H1 (cell line): ENCODE measurements around the gene PNMA6E. TPM values are rescaled to one million over a fixed set of nuclear protein-coding genes. Genes with fewer than 3 reads are reported as not detected.

Experiments used
- CBX8 ChIP-seq: fragments of 300-800, 300-1000 bp; sonication (generic); IDR thresholded peaks from 2 replicates; pipeline ENCODE4 v1.7.1; 2016; ENCODE audit warnings: low read depth, low read length, borderline replicate concordance
- CTCF ChIP-seq, 3 experiments: IDR thresholded peaks; 1 replicate in 2 of 3; 2 replicates in 1 of 3; pipeline versions ENCODE4 v1.5.1 to v1.6.1; 2011; ENCODE audit warnings: low read length in 3 of 3, mild to moderate bottlenecking in 3 of 3, inconsistent platforms in 2 of 3, low read depth in 1 of 3, moderate library complexity in 1 of 3; ENCODE audit not compliant: insufficient read depth in 1 of 3; ENCODE audit errors: control extremely low read depth in 1 of 3
- HDAC6 ChIP-seq: IDR thresholded peaks from one replicate; pipeline ENCODE4 v1.7.1; 2012; ENCODE audit warnings: low read depth, mild to moderate bottlenecking, inconsistent platforms, low read length, moderate library complexity
- SP2 ChIP-seq: IDR thresholded peaks from 2 replicates; pipeline ENCODE4 v1.6.1; 2012; ENCODE audit warnings: mild to moderate bottlenecking, low read length, inconsistent platforms
- ZNF274 ChIP-seq: IDR thresholded peaks from 2 replicates; pipeline ENCODE4 v1.7.0; 2012; ENCODE audit warnings: low read length, borderline replicate concordance; ENCODE audit errors: extremely low read depth
- polyA plus RNA-seq, 7 experiments: library from polyadenylated mRNA; depleted of rRNA in 3 of 7; stranded (reverse) in 5 of 7; unstranded in 2 of 7; fragments of >200 nt in 5 of 7; fragments of 200-250 nt in 2 of 7; gene quantifications; 1 replicate in 5 of 7; 2 replicates in 1 of 7; 4 replicates in 1 of 7; pipeline versions ENCODE4 v1.2.1 to v1.2.3, GENCODE V29; 2011 to 2013; ENCODE audit warnings: missing spikeins in 2 of 7, mixed read lengths in 2 of 7
- total RNA-seq: library from RNA; stranded (reverse); fragmentation: NEBNext Ultra II Directional; extraction: Animal tissue kit (Norgen Biotek cat#: 25700); gene quantifications from 2 replicates; pipeline ENCODE4 v1.2.1, GENCODE V29; 2021

The PNMA6E gene
- total and polyA plus RNA-seq, 2 of the 8 experiments (the other 6 are each of a cell fraction or from before 2014, with no cell fraction given), result not detected

DNA sequence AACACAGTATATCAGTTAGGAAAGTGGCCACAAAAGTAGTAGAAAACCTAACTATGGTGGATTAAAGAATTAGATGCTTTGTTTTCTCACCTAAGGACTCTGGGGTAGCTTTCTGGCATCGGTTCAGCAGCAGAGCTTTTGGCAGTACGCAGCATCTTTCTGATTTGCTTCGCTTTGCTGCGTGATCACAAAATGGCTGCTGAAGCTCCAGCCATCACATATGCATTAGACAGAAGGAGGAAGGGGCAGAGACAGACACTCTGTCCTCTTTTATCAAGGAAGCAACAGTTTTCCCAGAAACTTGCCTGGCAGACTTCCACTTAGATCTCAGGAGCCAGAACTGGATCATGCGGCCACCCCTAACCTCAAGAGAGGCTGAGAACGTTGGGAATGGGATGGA is 29.6 kb upstream of the PNMA6E start (continued):
- TF ChIP-seq CBX8 (no peak), SP2 (no peak), CTCF (IDR thresholded peaks at IDR 0.05; ENCODE audit: control extremely low read depth in 1 of 3, insufficient read depth in 1 of 3, low read depth in 1 of 3, low read length in 3 of 3) (no peak), ZNF274 (no peak), HDAC6 (no peak)
